Esophagus muscularis mucosa (tissue), 4 donors: ENCODE data around the gene FAM193B. TPM values are rescaled to one million over a fixed set of nuclear protein-coding genes. Genes with fewer than 3 reads are reported as not detected.

Experiments used
- DNase-seq: peaks from one replicate; pipeline ENCODE4 v3.0.0-alpha.2; 2017; ENCODE audit errors: extremely low spot score
- H3K27ac ChIP-seq, 4 donors: fragments of 200-600 bp; sonication (generic); replicated peaks in 1 of 4; 1 replicate in 3 of 4; 2 replicates in 1 of 4; pipeline ENCODE4 v1.5.1; 2016 to 2019; ENCODE audit warnings: mild to moderate bottlenecking in 1 of 4
- H3K27me3 ChIP-seq, 4 donors: fragments of 200-600 bp; sonication (generic); one replicate each; pipeline versions ENCODE4 v1.5.1 to v1.6.0; 2016 to 2019
- H3K36me3 ChIP-seq, 4 donors: fragments of 200-600 bp; sonication (generic); one replicate each; pipeline ENCODE4 v1.5.1; 2016 to 2019
- H3K4me1 ChIP-seq, 4 donors: fragments of 200-600 bp; sonication (generic); one replicate each; pipeline ENCODE4 v1.5.1; 2016 to 2019
- H3K4me3 ChIP-seq, 4 donors: fragments of 200-600 bp; sonication (generic); 1 replicate in 2 of 4; 2 replicates in 2 of 4; pipeline ENCODE4 v1.5.1; 2016 to 2019; ENCODE audit warnings: mild to moderate bottlenecking in 4 of 4, moderate library complexity in 1 of 4
- H3K9me3 ChIP-seq, 4 donors: fragments of 200-600 bp; sonication (generic); 1 replicate in 3 of 4; 2 replicates in 1 of 4; pipeline ENCODE4 v1.5.1; 2016 to 2019
- CTCF ChIP-seq, 3 experiments: fragments of 200-600 bp in 2 of 3; fragments of 450-650 bp in 1 of 3; sonication (generic) in 2 of 3; IDR thresholded peaks; one replicate each; pipeline ENCODE4 v1.5.1; 2017 to 2019; ENCODE audit warnings: antibody characterized with exemption in 3 of 3, mild to moderate bottlenecking in 2 of 3, moderate library complexity in 1 of 3
- EP300 ChIP-seq: sonication (generic); formaldehyde crosslinking; IDR thresholded peaks from one replicate; pipeline ENCODE4 v1.6.1; 2017; ENCODE audit warnings: antibody characterized with exemption
- POLR2A ChIP-seq: fragments of 450-650 bp; IDR thresholded peaks from one replicate; pipeline ENCODE4 v1.6.1; 2017; ENCODE audit warnings: antibody characterized with exemption, moderate library complexity, mild to moderate bottlenecking, low read depth
- POLR2AphosphoS5 ChIP-seq, 2 donors: sonication (generic); formaldehyde crosslinking; IDR thresholded peaks; one replicate each; pipeline ENCODE4 v1.6.1; 2017; ENCODE audit warnings: antibody characterized with exemption in 2 of 2
- WGBS: methylation state at CpG from one replicate; pipeline ENCODE4 v1.1.5; 2018; 5-methylcytosine and 5-hydroxymethylcytosine counted together
- intact Hi-C: fragments of 100-400 bp; cut with DNase I; formaldehyde crosslinking; loops from one replicate; pipeline ENCODE4 v1.15.1; 2023
- total RNA-seq, 4 donors: library from RNA; depleted of rRNA; stranded (reverse); fragments of >200 nt; gene quantifications; one replicate each; pipeline versions ENCODE4 v1.1.0 to v1.2.1, GENCODE V29; 2016

Gene FAM193B
- total RNA-seq, 4 donors from 2014 or later: 24.4 to 65.6 (median 50.7) TPM

- peaks cover 3 to 35% (median 23%) of the 10 kb centered on the region in 4 donors for H3K36me3 ChIP-seq
- H3K27ac ChIP-seq: peak overlapping the region in 2 of 4 donors; percentile 3 to 4
- peaks cover 67 to 93% (median 85%) of the 10 kb centered on the region in 4 donors for H3K4me1 ChIP-seq
Observed at GRCh38 chr5:177540438-177540837, 13.9 kb downstream of the FAM193B start.

GRCh38 chr5:177539411-177539810 lies 15.0 kb downstream of the FAM193B start:
- intact Hi-C loops: no loop called here
- H3K27me3 ChIP-seq: no peaks in the 10 kb centered on the region
- TF ChIP-seq EP300 (no peak), CTCF (IDR thresholded peaks at IDR 0.05) (no peak), POLR2A (no peak), POLR2AphosphoS5 (IDR thresholded peaks at IDR 0.05) (no peak)
- WGBS: 73% methylated on average over 2 of the region's 2 CpGs
- no peak for DNase-seq
- H3K4me3 ChIP-seq: no peak overlapping the region
- H3K36me3 ChIP-seq: peaks cover 3 to 45% (median 28%) of the 10 kb centered on the region in 4 donors
- peaks cover 60 to 87% (median 75%) of the 10 kb centered on the region in 4 donors for H3K4me1 ChIP-seq
- no peaks in the 10 kb centered on the region for H3K9me3 ChIP-seq
- H3K27ac ChIP-seq: peak overlapping the region; percentile 75 to 82 (median 80)

More at GRCh38 chr5:177540438-177540837, 13.9 kb downstream of the FAM193B start:
- no peak for DNase-seq
- TF ChIP-seq EP300 (no peak), CTCF (IDR thresholded peaks at IDR 0.05) (no peak), POLR2AphosphoS5 (IDR thresholded peaks at IDR 0.05) (no peak), POLR2A (no peak)
- 38% methylated on average over 3 of the region's 3 CpGs for WGBS
- Histone ChIP-seq H3K4me3 (no peak overlapping the region), H3K9me3 (no peaks in the 10 kb centered on the region), H3K27me3 (no peaks in the 10 kb centered on the region)
- intact Hi-C loops: no loop called here

GRCh38 chr5:177538876-177539275 lies 15.5 kb downstream of the FAM193B start:
- peaks cover 56 to 84% (median 69%) of the 10 kb centered on the region in 4 donors for H3K4me1 ChIP-seq
- 94% methylated on average over 8 of the region's 10 CpGs for WGBS
- peak overlapping the region; percentile 75 to 82 (median 80) for H3K27ac ChIP-seq
- no peaks in the 10 kb centered on the region for H3K9me3 ChIP-seq
- no peak for DNase-seq
- H3K36me3 ChIP-seq: peaks cover 3 to 50% (median 31%) of the 10 kb centered on the region in 4 donors
- intact Hi-C loops: no loop called here
- no peak for TF ChIP-seq POLR2AphosphoS5 (IDR thresholded peaks at IDR 0.05)
- TF ChIP-seq POLR2A: no peak
- no peak for TF ChIP-seq EP300
- TF ChIP-seq CTCF (IDR thresholded peaks at IDR 0.05): no peak
- no peak overlapping the region for H3K4me3 ChIP-seq
- no peaks in the 10 kb centered on the region for H3K27me3 ChIP-seq

- 21% methylated on average over 15 of the region's 15 CpGs for WGBS
- TF ChIP-seq POLR2A (no peak), POLR2AphosphoS5 (IDR thresholded peaks at IDR 0.05) (peak; percentile 27 to 50), EP300 (no peak), CTCF (IDR thresholded peaks at IDR 0.05) (no peak)
- H3K9me3 ChIP-seq: no peaks in the 10 kb centered on the region
- intact Hi-C loops: no loop called here
- H3K27ac ChIP-seq: peak overlapping the region; percentile 75 to 82 (median 80)
- H3K4me3 ChIP-seq: no peak overlapping the region
- peaks cover 45 to 80% (median 57%) of the 10 kb centered on the region in 4 donors for H3K4me1 ChIP-seq
- no peak for DNase-seq
- H3K36me3 ChIP-seq: peaks cover 3 to 60% (median 41%) of the 10 kb centered on the region in 4 donors
- H3K27me3 ChIP-seq: no peaks in the 10 kb centered on the region
Observed at GRCh38 chr5:177537389-177538361, 16.7 kb downstream of the FAM193B start.
